Myocyte (in vitro differentiated cells): Measurements from ENCODE around the gene TMEM107. TPM values are rescaled to one million over a fixed set of nuclear protein-coding genes. Genes with fewer than 3 reads are reported as not detected.
"Not testable (repeated sequence)": the region's sequence is repeated elsewhere in the genome, so short reads cannot be mapped to it uniquely, and the experiment has no call there.

Source experiments
- DNase-seq: peaks from one replicate; pipeline ENCODE4 v3.0.0-alpha.2; 2012; ENCODE audit warnings: low read depth
- total RNA-seq: library from RNA; depleted of rRNA; stranded (reverse); fragments of >200 nt; gene quantifications from 2 replicates; pipeline ENCODE4 v1.2.3, GENCODE V29; 2014

The TMEM107 gene
- total RNA-seq, 1 donor from 2014 or later = 11.5 TPM

DNA sequence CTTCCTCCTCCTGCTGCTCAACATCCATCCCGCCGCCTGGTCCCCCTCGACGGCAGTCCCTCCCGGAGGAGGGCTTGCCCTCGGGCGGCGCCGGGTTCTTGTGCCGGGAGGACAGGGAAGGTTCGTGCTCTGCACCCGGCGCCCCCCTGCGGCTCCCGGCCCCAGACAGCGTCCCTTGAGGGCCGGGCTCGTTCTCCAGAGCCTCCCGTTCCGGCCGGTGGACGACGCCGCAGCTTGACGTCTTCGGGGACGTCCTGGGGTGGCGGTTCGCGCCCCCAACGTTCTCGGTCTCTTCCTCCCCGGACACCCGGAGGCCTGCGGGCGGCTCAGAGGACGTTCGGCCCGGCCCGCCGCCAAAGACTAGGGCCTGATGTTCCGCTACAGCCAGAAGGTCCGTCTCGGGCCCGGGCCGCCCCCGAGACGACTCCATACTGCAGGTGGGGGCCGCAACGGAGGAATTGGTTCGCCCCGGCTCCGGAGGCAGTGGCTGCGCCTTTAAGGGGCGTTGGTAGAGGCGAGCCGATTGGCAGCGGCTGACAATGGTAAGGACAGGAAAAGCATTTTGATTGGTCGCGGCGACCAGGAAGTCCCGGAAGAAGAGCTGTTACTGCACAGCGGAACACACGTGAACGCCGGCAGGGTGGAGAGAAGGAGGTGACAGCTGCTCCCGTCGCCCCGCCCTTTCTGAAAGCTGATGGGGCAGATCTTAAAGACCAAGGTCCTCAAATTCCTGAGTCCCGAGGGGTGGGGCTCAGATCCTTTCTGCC, 13.7 kb upstream of the TMEM107 start, which contains the start of gene BORCS6:
Gene BORCS6, minus strand, starts transcription at position 470 of the 767 bp plus-strand sequence. Its CDS starts 40 bp downstream, at position 430.
- peak; percentile 99 for DNase-seq

DNA sequence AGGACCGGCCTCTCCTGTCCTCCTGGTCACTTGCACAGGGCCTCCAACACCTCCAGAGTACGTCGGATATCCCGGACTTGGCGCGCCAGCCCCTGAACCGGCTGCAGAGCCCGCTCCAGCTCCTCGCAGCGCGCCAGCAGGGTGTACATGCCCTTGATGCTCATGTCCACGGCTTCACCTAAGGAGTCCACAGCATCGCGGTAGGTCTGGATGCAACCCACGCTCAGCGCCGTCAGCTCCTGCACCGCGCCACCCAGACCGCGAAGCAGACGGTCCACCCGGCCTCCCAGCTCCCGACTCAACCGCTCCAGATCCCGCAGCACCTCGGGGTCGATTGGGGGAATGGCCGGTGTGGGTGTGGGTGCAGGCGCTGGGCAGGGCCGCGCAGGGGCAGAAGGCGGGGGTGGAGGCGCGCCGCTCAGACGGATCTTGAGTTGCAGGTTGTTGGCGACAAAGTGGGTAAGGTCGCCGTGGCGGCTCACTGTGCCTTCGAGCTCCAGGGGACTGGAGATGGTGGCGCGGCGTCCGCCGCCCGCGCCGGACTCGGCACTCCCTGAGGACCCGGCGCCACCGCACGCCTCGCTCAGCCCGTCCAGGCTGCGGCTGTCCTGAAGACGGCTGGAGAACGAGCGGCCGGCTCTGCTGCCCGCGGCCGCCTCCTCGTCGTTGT, 13.0 kb upstream of the TMEM107 start:
- DNase-seq = no peak

DNA sequence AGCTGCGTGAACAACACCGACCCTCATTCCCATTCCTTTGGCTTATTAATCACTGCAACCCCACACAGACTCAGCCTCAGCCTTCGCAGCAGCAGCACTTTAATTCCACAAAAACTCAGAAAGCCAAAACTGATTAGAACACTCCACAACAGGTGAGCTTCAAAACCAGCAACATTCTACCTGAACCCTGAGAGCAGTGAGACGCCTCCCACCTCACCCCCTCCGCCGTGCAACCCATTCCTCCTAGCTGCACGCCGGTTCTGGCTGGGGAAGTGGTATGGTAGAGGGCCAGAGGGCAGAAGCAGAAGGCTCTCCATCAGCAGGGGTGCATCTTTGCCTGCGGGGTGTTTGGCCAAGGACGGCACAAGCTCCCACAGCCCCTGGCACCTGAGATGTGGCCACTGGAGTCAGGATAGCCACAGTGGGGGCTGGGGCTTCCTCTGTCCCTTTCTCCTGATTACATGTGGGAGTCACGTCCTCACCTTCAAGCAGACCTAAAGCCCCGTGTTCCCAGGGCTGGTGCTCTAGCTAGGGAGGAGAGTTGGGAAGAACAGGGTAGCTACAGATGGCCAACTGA, 12.2 kb upstream of the TMEM107 start:
- DNase-seq = no peak

DNA sequence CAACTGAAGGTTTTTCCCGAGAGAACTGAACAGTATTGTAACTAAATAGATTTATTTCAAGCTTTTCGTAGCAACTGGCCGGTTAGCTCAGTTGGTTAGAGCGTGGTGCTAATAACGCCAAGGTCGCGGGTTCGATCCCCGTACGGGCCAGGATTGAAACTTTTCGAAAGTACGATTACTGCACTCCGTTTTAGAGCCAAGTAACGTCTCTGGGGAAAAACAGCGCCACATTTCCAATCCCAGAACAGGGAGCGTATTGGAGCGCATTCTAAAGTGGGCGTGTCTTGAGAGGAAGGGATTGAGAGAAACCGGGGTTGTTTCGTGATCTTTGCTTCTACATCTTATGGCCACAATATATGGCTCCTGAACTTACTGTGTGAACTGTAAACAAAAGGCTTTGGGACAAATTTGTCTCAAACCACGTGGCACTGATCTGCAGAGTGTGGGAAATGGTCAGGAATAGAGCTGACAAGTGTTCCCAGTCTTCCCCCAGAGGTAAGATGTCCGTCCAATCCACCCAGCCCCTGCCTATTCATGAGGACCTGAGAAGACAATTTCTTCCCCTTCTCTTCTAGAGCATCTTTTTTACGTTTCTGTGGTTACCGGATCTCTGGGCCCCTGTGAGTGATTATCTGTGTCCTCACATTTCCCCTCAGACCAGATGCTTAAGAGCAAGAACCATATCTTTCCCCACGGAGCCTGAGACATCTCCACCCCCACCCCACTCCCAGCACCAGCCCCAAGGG, 11.5 kb upstream of the TMEM107 start:
- peak; percentile 99 for DNase-seq

DNA sequence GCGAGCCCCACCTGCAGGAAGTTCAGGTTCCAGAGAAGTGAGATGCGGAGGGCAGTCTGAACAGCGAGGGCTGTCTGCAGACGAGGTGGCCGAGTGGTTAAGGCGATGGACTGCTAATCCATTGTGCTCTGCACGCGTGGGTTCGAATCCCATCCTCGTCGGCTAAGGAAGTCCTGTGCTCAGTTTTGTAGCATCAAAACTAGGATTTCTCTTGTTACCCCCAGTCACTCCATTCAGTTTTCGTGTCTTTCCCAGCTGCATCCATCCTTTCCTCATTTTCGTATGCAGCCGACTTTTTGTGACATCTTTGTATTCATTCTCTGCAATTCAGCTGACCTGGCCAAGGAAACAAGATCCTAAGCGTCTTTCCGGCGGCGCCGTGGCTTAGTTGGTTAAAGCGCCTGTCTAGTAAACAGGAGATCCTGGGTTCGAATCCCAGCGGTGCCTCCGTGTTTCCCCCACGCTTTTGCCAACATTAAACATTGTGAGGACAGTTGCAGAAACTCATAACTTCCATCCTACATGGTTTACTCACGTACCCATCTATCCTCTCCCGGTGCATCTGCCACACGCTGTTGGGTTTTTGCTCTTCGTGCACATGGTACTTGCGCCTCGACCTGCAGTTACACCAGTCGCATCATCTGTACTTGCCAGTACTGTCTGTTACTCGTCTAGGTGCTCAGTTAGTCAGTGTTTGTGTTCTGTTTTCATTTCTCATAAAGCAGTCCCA, 10.8 kb upstream of the TMEM107 start:
- peak; percentile 94 for DNase-seq

DNA sequence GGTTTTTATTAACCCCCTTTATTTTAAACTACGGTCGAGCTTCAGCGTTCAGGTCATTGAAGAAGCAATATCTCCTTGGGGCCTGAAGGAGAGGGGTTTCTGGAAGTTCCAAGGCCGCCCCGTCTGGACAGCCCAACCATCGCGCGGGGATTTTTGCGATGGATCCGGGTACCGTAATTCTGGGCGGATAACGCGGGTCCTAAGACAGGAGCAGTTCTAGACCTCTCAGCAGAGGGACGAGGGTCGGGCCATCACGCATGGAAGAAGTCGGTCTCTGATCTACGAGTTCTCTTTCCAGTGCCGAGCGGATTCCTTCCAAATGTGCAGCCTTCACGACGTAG, 10.2 kb upstream of the TMEM107 start:
- DNase-seq = no peak

DNA sequence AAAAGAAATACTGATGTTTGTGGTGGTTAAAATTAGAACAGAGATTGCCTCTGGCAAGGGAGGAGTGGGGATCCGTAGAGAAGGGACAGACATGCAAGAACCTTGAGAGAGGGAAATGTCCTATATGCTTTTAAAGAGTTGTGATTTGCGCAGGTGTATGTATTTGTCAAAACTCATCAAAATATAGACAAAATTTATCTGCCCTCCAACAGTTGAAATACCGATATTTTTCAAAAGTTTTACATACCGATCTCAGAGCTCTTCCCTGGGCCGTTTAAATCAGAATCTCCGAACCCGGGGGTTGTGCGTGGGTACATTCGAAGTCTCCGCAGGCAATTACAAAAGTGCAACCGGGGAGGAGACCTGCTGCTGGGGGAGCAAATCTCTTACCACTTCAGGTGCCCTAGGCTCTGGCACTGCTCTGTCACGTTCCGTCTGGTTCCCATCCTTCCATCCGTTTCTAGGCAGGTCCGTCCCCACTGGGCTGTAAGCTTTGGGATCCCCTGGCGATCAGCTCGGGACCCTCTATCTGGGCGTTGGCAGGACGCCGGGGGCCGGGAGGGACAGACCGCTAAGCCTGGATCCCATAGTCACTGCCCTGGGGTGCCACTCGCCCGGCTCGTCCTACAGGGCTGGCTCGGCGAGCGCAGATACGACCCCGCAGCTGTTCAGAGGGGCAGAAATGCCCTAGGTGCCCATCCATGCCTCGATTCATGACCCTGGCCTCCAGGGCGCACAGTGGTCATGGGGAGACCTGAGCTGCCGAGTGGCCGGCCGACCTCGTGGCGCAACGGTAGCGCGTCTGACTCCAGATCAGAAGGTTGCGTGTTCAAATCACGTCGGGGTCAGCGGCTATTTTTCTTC, 9.6 kb upstream of the TMEM107 start:
- peak; percentile 82 for DNase-seq

DNA sequence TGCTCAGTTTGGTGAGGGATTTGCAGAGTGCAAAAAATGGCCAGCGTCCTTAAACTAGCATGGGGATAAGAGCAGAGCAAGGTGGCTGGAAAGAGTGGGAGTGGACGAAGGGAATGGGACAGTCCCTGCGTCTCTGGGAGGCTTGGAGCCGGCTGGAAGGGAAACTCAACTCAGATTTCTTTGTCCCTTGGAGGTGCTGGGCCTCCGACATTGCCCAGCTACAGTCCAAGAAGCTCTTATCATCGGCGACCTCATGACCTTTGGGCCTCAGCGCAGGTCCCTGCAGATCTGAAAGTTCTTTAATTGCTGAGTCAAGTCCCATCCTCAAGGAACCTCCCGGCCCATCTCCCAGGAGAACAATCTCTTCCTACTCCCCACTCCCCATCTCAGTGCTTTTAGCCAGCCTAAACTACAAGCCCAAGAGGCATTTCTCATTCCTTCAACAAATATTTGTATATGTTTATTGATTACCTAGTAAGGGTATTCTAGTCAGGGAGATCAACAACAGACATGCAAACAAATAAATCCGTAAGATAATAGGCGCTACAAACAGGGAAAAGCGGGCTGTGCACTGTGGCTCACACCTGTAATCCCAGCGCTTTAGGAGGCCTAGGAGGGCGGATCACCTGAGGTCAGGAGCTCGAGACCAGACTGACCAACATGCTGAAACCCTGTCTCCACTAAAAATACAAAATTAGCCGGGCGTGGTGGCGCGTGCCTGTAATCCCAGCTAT, 985 bp upstream of the TMEM107 start:
- DNase-seq = no peak

DNA sequence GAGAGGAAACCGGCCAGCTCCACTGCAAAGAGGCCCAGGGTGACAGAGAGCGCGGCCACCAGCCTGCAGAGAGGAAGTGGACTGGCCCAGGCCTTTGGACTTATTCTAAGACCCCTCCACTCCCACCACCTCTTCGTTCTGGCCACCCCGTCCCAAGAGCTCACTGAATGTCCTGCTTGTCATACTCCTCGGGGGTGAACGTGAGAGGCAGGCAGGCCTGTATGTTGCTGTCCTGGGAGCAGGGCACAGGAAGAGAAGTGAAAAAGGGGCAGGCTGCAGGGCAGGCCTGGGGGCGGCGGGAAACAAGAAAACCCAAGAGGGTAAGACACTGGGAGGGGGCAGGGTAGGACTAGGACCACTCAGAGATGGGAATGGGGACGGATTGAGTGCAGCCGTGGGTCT, 384 bp downstream of the TMEM107 start:
- no peak for DNase-seq

DNA sequence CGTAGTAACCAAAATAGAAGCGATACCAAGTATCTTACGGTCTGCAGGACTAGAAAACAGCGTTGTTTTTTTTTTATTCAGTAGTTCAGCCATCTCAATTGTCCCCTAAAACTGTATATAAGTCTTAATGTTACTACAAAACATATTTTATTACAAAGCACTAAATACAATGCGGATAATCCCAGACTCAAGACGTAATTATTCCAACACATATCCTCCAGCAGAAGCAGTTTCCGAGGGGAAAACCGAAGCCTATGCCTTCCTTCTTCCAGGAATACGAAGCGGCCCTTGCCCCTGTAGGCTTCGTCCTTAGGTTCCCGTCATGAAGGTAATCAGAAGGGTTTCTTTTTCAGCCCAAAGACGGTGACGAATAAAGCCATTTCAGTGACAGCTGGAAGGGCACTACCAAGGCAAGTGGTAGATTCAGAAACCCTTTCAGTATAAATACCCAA, 2.3 kb downstream of the TMEM107 start:
- no peak for DNase-seq

DNA sequence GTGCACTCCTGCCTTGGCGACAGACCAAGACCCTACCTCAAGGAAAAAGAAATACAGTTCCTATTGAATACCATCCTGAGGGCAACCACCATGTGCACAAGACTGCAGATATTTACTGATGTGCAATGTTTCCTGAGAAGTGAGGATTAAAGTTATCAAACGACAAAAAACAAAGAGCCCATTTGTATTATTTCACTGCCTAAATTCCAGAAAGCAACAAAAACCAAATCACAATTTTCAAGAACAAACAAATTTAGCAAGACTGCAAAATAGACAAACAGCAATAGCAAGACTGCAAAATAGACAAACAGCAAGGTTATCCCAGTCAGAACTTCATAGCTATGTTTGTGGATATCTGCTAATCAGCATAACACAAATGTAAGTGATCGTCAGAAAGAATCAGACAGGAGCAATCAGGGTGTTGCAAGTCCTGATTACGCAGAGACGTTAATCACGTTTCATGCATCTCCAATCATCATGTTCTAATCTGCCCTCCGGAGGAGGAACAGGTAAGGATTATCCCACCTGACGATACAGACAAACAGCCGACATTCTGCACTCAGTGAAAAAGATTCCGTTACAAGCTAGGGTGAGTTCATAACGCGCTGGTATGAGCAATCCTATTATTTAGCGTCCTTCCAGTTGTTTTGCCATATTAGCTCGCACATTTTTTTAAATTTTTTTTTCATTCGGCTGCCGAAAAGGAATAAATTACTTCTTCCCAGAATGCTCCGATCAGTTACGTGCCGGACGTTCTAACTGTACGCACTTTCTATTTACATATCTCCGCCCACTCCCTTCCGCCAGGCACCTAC, 2.9 kb downstream of the TMEM107 start:
- peak; percentile 94 for DNase-seq

DNA sequence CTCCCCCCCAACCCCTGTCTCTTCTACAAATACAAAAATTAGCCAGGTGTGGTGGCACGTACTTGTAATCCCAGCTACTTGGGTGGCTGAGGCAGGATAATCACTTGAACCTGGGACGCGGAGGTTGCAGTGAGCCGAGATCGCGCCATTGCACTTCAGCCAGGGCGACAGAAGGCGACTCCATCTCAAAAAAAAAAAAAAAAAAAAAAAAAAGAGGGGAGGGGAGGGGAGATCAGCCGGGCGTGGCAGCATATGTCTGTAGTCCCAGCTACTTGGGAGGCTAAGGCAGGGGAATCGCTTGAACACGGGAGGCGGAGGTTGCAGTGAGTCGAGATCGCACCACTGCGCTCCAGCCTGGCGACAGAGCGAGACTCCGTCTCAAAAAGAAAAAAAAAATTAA, 6.0 kb downstream of the TMEM107 start:
- DNase-seq = not testable (repeated sequence)

DNA sequence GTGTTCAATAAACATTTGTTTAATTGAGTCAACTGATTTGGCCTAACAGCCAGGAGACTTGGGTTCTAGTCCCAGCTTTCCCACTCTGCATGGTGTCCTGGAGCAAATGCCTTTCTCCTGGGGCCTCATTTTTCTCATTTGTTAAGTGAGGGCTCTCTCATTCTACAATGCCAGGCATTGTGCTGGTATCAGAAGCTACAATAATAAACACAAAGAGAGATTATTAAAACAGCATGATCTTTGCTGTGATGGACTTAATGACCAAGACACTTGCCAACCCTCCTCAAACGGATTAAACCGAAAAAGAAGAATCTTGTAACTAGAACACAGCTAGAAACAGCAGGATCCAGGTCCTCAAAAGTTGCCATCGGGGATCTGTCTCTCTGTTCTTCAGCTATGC, 8.7 kb downstream of the TMEM107 start:
- no peak for DNase-seq

DNA sequence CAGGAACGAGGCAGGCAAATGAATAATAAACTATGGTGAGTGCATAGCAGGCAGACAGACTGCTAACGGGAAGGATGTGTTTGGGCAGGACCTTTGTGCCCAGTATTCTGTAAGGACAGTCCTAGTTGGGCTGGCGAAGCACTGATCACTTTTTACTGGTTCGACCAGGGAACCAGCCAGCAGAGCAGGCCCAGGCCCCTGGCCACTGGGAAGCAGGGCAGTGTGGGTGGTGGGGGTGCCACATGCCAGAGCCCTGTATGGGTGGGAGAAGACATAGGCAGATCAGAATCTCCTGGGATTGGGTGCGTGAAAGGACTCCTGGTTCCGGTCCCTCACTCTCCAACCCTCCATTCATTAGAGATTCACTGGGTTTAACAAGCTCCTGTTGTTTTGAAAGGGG, 9.4 kb downstream of the TMEM107 start:
- DNase-seq = no peak

DNA sequence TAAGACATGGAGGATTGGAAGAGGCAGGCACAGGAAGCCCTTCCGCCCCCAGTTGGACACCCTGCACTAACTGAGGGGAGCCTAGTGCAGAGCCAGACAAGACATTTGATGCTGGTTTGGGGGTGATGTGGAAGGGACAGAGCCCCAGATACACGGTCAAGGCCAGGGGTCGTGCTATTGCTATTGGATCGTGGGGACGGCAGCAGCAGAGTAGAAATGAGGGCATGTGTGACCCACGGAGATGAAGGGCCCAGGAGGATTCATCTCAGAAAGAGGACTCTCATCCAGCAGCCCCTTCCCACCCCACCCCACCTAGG, 11.4 kb downstream of the TMEM107 start:
- DNase-seq = no peak

DNA sequence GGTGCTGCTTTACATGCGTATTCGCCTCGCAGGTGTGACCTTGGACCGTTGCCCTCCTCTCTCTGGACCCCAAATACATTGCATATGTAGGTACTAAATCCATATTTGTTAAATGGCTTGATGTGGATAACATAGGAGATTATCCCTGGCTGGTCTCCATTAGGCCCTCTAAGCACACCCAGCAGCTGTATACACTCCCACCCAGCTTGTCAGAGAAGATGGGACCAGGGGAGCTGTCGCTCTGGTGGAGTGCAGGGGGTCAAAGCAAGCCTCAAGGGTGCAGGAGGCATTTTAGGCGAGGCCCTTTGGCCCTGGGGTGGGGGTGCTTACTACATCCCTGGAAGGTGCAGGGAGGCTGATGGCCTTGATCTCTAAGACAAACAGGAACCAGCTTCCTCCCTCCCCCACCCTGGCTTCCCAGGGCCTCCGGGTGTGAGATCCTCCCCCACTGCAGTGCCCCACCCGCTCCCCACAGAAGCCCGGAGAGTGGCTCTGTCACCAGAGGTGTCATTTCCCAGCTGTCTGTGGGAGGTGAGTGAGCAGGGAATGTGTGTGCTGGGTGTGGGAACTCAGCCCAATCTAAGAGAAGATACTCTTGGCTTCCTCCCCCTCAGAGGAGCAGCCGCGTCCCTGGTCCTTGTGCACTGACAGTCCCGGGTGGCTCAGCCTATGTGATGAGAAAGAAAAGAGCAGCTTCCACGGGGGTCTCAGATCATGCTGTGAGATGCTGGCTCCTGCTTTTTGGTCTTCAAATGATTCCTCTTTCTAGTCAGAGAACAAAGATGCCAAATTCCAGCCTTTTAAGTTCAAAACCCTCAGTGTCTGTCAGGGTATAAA, 12.0 kb downstream of the TMEM107 start:
- peak; percentile 95 for DNase-seq
